HG03565 (cell line): ENCODE results near the gene AMBRA1.
"Not testable (repeated sequence)": the region's sequence is repeated elsewhere in the genome, so short reads cannot be mapped to it uniquely, and the experiment has no call there.

Source experiments
- ATAC-seq: cut with Tn5 transposase; IDR thresholded peaks from one replicate; pipeline ENCODE4 v1.9.1; 2021; ENCODE audit warnings: mild to moderate bottlenecking, moderate library complexity; ENCODE audit not compliant: unreplicated experiment

AMBRA1 gene

DNA sequence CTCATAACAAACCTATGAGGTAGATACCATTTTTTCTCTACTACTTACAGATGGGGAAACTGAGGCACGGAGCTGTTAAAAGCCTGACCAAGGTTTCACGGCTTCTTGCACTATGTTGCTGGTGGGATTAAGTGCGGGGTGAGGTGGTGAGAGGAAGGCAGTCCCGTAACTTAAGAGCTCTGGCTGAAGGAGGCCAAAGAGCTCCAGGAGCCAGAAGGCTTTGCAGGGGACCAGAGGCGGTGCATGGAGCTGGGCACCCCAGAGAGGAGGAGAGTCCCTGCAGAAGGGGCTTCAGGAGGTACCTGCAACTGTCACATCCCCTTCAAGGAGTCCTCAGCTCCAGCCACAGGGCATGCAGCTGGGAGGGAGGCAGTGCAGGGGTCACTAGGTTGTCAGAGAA is 206.4 kb downstream of the AMBRA1 start:
- no peak for ATAC-seq

DNA sequence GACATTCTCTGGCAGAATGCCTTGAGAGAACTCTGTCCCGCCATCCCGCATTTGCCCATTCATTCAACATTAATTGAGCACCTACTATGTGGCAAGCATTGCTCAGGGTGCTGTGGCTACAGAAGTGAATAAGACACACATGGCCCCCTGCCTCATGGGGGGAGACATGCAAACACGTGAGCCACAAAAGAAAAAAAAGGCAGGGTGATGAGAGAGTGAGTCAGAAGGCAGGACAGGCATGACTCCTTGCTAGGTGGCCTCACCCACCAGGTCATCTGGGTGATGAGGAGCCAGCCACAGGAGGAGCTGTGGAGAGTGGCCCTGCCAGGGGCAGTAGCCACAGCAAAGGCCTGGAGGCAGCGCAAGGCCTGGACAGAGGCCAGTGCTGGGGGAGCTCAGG is 207.1 kb downstream of the AMBRA1 start:
- no peak for ATAC-seq

DNA sequence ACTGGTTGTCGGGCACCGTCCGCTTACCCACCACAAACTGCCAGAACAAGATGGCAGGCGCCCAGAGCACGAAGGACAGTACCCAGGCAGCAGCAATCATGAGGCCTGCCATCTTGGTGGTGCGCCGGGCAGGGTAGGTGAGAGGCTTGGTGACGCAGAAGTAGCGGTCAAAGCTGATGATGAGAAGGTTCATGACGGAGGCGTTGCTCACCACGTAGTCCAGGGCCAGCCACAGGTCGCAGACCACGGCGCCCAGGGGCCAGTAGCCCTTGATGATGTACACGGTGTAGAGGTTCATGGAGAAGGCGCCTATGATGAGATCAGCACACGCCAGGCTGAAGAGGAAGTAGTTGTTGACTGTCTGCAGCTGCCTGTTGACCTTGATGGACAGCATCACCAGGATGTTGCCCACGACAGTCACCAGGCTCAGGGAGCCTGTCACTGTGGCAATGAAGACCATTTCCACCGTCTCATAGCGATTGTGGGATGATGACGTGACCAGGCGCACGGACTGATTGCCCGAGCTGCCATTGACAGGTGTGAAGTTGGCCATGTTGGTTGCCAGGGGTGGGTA is 207.7 kb downstream of the AMBRA1 start:
- ATAC-seq: no peak

DNA sequence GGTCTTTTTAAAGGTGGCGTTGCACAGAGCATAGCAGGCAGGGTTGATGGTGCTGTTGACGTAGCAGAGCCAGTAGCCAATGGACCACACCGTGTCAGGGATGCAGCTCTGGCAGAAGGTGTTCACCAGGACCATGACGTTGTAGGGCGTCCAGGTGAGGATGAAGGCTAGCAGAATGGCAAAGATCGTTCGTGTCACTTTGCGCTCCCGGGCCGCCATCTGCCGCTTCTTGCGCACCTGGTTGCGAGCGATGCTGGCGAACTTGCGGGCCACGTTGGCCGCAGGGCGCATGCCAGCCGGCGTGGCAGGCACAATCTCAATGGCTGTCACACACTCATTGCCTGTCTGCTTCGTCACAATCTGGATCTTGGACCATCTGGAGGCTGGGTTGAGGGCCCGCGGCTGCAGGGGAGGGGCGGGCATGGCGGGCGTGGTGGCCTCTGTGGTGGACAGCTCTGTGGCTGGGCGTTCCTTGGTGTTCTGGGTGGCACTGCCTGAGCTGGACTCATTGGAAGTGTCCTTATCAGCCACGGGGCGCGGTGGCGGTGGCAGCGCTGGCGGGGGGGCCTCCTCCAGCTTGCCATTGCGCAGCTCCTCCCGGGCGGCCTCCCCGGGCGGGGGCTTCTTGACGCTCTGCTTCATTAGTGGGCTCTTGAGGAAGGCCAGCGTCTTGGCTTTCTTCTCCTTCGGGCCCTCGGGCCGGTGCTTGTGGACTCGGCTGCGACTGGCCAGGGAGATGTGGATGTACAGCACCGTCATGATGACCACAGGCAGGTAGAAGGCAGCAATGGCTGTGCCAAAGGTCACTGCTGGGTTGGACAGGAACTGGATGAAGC is 208.4 kb downstream of the AMBRA1 start:
- ATAC-seq: no peak

DNA sequence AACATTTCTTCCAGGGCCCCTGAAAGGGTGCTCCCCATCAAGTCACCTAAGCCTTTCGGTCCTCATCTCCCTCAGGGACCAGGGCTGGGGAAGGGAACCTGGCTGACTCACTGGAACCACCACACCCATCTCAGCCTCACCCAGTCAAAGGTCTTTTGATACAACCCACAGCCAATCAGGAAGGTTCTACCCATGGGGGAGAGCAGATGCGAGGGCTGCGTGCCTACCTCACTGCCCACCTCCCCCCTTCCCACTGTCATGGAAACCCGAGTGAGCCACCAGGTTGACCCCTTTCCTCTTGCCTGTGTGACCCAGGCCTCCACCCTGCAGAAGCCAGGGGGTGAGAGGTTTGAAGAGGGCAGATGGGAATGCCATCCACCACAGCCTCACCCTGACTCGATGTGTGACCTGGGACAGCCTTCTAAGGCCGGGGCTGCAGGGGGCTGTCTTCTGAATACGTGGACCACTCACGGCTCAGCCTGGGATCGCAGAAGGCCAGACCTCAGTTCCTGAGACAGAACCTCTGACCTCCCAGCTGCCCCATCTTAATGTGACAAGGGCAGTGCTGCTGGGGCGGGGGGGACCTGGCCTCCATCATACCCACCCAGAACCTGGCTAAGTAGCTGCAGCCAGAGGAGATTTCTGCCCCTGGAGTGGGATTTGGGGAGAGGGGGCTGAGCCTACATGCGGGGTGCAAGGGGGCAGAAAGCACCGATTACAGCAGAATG is 209.7 kb downstream of the AMBRA1 start:
- ATAC-seq: no peak

DNA sequence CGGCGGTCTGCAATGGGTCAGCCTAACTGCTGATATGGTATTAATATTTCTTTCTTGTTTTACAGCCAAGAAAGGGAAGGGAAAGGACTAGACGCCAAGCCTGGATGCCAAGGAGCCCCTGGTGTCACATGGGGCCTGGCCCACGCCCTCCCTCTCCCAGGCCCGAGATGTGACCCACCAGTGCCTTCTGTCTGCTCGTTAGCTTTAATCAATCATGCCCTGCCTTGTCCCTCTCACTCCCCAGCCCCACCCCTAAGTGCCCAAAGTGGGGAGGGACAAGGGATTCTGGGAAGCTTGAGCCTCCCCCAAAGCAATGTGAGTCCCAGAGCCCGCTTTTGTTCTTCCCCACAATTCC is 210.4 kb downstream of the AMBRA1 start:
- no peak for ATAC-seq

DNA sequence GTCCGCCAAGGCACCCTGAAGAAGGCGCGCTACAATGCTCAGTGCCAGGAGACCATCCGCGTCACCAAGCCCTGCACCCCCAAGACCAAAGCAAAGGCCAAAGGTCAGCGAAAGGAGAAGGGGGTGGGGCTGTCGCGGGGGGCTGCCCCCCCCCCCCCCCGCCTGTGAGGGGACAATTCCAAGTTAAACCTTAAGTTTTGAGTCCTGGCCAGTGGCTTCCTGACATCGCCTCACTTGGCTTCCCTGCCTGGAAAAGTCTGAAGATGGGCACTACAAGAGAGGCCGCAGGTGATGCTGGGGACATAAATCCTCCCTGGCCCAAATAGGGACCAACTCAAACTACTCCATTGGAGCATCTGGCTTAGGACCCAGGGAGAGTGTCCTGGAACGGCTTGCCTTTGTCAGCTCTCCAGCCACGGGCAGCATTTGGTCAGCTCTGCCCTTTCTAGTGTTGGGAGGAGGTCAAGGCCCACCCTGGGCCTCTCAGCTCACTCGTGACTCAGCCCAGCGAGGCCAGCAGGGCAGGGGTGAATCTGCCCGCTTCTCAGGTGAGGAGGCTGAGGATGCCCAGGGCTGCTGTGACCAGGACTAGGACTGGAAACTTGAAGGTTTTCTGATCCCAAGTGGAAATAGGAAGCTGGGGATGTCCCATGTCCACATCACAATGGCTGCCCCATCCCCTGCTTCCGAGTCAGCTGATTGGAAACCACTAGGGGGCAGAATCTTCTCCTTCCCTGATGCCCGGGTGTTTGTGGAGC is 211.0 kb downstream of the AMBRA1 start:
- ATAC-seq: no peak

DNA sequence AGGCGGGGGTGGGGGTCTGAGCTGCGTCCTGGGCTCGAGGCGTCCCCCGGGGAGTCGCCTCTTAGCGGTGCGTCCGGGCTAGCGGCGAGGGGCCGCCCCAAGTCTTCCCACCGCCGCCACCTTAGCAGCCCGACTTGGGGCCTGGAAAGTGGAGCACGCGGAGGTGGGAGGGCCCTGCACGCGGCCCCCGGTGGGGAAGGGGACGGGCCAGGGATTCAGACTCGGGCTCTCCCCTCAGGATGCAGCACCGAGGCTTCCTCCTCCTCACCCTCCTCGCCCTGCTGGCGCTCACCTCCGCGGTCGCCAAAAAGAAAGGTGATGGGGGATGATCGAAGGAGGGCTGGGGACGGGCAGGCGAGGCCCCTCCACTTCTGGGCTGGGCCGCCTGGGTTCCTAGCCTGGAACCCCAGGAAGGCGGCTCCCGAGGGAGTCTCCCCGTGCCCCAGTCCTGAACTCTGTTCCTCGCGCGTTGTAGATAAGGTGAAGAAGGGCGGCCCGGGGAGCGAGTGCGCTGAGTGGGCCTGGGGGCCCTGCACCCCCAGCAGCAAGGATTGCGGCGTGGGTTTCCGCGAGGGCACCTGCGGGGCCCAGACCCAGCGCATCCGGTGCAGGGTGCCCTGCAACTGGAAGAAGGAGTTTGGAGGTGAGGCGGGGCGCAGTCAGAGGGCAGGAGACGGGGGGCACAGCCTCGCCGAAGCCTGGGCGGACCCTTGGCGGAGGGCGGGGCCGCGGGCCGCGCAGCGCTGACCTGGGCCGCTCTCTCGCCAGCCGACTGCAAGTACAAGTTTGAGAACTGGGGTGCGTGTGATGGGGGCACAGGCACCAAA is 211.8 kb downstream of the AMBRA1 start:
- no peak for ATAC-seq

DNA sequence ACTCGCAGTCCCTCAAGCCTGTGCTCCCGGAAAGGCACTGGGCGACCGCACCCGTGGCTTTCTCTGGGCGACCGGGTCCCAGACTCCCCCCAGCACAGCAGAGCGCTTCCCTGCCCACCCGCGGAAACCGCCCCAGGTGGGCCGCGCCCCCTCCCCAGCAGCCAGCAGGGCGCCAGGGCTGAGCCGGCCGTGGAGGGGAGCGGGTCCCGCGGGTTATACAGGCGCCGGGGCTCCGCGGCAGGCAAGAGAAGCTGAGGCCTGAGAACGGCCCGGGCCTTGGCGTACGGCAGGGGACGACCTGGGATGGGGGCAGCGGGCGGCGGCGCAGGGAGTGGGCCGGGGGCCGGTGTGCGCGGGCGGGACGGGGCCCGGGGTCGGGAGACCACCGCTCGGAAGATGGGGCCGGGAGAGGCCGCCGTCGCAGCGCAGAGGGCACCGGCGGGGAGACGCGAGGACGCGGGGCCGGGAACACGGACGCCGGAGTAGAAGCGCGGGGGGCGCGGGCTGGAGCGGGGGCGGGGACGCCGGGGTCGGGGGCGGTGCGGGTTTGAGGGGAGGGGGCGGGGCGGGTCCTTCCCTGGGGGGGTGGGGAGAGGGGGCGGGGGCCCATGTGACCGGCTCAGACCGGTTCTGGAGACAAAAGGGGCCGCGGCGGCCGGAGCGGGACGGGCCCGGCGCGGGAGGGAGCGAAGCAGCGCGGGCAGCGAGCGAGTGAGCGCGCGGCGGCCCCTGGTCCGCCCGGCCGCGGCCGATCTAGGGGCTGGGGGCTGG is 212.6 kb downstream of the AMBRA1 start, which contains the start of gene MDK:
Gene MDK (plus strand): TSS at position 622 of the 771 bp plus-strand sequence. CDS start 389 bp downstream, outside the sequence.
- ATAC-seq: no peak

DNA sequence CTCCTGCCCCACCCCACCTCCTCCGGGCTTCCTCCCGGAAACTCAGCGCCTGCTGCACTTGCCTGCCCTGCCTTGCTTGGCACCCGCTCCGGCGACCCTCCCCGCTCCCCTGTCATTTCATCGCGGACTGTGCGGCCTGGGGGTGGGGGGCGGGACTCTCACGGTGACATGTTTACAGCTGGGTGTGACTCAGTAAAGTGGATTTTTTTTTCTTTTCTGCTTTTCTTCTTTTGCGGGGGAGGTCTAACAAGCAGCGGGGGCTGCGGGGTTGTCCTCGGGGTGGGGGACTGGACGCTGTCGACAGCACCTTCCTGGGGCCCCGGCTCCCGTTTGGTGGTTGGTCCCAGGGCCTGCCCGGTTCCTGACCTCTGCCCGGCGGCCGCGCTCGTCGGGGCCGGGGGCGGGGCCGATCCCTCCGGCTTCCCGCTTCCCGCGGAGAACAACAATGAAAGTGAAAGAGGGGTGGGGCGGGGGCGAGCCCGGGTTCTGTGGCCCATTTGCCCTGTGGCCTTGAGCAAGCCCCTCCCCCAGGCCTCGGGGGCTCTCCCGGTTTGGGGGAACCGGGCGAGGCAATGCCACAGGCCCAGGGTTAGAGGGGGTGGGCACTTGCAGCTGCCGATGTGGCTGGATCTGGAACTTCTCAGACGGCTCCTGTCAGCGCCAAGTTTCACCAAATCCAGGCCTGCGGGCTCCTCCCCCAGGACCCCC is 213.3 kb downstream of the AMBRA1 start:
- no peak for ATAC-seq

DNA sequence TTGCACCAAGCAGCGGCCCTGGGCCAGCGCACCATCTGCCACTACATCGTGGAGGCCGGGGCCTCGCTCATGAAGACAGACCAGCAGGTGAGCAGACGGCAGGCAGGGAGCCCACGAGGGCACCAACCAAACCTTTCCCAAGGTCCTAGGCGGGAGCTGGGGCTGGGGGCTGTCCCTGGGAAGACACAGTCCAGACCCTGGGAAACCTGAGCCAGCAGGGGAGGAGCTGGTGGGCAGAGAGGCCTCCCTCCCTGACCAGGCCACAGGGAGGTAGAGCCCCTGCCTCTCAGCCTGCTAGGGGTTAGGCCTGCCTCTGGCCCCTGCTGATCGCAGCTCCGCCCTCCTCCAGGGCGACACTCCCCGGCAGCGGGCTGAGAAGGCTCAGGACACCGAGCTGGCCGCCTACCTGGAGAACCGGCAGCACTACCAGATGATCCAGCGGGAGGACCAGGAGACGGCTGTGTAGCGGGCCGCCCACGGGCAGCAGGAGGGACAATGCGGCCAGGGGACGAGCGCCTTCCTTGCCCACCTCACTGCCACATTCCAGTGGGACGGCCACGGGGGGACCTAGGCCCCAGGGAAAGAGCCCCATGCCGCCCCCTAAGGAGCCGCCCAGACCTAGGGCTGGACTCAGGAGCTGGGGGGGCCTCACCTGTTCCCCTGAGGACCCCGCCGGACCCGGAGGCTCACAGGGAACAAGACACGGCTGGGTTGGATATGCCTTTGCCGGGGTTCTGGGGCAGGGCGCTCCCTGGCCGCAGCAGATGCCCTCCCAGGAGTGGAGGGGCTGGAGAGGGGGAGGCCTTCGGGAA is 214.1 kb downstream of the AMBRA1 start:
- ATAC-seq: not testable (repeated sequence)

DNA sequence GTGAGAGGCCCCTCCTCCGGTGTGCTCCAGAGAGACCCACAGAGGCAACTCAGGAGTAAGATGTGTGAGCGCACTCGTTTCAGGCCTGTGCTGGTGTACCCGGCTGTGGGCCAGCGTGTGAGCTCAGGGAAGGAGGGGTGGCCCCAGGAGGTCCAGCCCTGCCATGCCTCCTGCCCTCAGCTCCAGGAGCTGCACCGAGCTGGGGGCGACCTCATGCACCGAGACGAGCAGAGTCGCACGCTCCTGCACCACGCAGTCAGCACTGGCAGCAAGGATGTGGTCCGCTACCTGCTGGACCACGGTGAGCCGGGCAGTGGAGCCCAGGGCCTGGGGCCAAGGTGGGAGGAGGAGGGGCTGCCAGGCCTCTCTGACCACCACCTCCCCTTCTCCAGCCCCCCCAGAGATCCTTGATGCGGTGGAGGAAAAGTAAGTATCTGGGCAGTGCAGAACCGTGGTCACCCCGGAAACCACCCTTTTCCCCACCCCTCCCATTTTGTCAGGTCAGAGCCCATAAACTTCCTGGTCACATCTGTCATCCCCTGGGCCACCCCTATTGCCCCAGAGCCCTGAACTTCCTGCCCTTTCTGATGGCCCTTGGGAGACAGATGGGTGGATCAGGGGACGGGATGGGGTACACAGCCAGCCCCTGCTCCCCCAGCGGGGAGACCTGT is 214.9 kb downstream of the AMBRA1 start:
- ATAC-seq: no peak

DNA sequence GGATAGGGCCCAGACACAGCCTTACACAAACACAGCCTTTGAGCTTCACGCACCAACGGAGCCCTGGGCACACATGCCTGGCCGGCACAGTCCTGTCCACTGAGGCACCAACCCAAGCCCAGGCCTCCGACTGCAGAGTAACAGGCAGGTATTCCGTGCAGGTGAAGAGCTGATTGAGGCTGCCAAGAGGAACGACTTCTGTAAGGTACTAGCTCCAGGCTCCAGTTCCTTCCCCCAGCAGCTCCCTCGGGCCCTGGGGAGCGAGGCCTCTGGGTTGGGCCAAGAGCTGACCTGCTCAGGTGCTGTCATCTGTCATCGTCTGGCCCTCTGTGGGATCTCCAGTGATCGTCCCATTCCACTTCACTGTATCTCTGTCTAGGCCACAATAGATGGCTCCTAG is 215.5 kb downstream of the AMBRA1 start:
- no peak for ATAC-seq

DNA sequence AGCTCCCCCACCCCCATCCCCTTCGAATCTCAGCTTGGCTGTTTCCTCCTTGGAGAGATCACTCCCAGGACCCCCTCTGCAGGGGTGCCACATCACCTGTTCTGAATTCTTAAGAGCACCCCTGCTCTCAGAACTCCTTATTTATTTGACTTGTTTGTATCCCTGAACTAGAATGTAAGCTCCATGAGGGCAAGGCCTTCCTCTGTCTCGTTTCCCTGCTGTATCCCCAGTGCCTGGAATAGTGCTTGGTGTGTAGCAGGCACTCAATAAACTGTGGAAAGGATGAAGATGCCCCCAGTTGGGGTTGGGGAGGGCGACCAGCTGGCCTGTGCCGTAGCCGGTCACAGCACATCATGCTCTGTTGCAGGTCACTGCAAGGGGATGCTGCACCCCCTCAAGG is 216.0 kb downstream of the AMBRA1 start:
- ATAC-seq: no peak

DNA sequence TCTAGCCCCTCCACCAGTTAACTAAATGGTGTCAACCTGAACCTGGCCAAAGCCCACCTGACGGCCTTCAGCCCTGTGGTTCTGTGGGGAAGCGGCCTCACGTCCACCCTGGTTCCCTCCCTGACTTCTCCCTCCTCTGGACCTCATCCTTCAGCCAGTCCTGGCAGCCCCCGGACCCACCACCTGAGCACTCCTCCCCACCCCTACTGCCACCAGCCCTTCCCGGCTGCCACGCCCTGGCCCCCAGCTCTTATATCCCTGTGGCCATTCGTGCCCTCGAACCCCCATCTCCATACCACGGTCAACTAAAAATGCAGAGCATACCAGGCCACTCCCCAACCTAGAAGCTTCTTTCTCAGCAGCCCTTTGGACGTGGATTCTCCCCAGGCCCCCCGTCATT is 216.5 kb downstream of the AMBRA1 start:
- no peak for ATAC-seq

DNA sequence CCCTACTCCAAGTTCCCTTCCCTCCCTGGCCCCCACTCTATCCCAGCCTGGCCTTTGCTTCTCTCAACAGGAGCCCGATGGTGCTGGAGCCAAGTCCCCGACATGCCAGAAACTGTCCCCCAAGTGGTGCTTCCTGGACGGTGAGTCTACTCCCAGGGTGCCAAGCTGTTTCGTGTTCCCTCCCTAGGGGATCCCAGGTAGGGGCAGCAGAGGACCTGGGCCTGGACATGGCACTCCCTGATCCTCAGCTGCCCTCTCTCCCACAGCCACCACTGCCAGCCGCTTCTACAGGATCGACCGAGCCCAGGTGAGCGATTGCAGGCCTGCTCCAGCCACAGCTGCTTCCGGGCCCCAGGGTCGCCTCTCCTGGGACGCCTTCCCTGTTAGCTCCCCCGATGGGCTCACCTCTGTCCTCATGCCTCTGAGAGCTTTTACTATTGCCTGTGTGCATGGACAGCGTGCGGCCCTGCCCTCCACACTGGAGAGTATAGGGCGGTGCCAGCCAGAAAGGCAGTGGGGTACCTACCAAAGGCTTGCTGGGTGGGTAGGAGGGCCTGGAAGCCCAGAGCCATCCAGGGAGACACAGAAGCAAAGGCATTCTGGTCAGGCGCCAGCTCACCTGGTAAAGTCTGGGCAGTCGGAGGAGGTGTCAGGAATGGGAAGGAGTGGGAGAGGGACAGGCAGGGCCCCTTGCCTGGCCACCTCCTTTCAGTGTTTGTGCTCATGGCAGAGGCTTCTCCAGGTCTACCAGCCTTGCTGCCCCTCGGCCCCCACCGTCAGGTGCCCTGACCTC is 217.4 kb downstream of the AMBRA1 start:
- no peak for ATAC-seq
